Stomach (tissue), 9 donors: ENCODE results near the gene KRTAP9-7. TPM values are rescaled to one million over a fixed set of nuclear protein-coding genes. Genes with fewer than 3 reads are reported as not detected.

Experiments
- DNase-seq, 2 donors: peaks; one replicate each; pipeline versions ENCODE4 v3.0.0 to v3.0.0-alpha.2; 2013 to 2019
- H3K27ac ChIP-seq, 5 donors: fragments of 200-600 bp in 4 of 5; sonication (generic) in 4 of 5; one replicate each; pipeline ENCODE4 v1.5.1; 2013 to 2019; ENCODE audit warnings: mild to moderate bottlenecking in 1 of 5, moderate library complexity in 1 of 5
- H3K27me3 ChIP-seq, 3 donors: fragments of 200-600 bp; sonication (generic); one replicate each; pipeline ENCODE4 v1.5.1; 2017 to 2019; ENCODE audit warnings: mixed run types in 1 of 3
- H3K36me3 ChIP-seq, 4 donors: fragments of 200-600 bp; sonication (generic); 1 replicate in 3 of 4; 2 replicates in 1 of 4; pipeline ENCODE4 v1.5.1; 2016 to 2019
- H3K4me1 ChIP-seq, 4 donors: fragments of 200-600 bp; sonication (generic); one replicate each; pipeline ENCODE4 v1.5.1; 2016 to 2019
- H3K4me3 ChIP-seq, 4 donors: fragments of 200-600 bp; sonication (generic) in 3 of 4; one replicate each; pipeline ENCODE4 v1.5.1; 2016 to 2019; ENCODE audit warnings: mild to moderate bottlenecking in 1 of 4
- H3K9me3 ChIP-seq, 4 donors: fragments of 200-600 bp; sonication (generic); one replicate each; pipeline ENCODE4 v1.5.1; 2016 to 2019
- EP300 ChIP-seq: sonication (generic); formaldehyde crosslinking; IDR thresholded peaks from one replicate; pipeline ENCODE4 v1.6.1; 2017; ENCODE audit warnings: antibody characterized with exemption
- POLR2A ChIP-seq, 4 donors: fragments of 450-650 bp; IDR thresholded peaks; one replicate each; pipeline ENCODE4 v1.6.1; 2016; ENCODE audit warnings: antibody characterized with exemption in 4 of 4, control low read depth in 2 of 4, mild to moderate bottlenecking in 1 of 4, moderate library complexity in 1 of 4
- POLR2AphosphoS5 ChIP-seq, 3 donors: sonication (generic); formaldehyde crosslinking; IDR thresholded peaks; one replicate each; pipeline ENCODE4 v1.6.1; 2016; ENCODE audit warnings: antibody characterized with exemption in 3 of 3
- WGBS, 5 donors: extraction: QIAGEN DNeasy Blood & Tissue Kit in 3 of 5; methylation state at CpG; one replicate each; pipeline versions ENCODE4 v1.1.5 to v1.1.7; 2013 to 2018; 5-methylcytosine and 5-hydroxymethylcytosine counted together
- intact Hi-C: fragments of 100-400 bp; cut with DNase I; formaldehyde crosslinking; loops from one replicate; pipeline ENCODE4 v1.15.1; 2023; ENCODE audit warnings: low total_unique reads
- polyA plus RNA-seq, 3 donors: library from polyadenylated mRNA; stranded (reverse); fragments of 200-250 nt; gene quantifications; one replicate each; pipeline ENCODE4 v1.2.3, GENCODE V29; 2013
- total RNA-seq, 5 donors: library from RNA; depleted of rRNA; stranded (reverse); fragments of >200 nt; gene quantifications; one replicate each; pipeline versions ENCODE4 v1.1.0 to v1.2.3, GENCODE V29; 2014 to 2016
- TF ChIP-seq, protein P1 (sequence below), 7 experiments: fragments of 450-650 bp in 4 of 7; fragments of 200-600 bp in 3 of 7; sonication (generic) in 3 of 7; IDR thresholded peaks; one replicate each; pipeline ENCODE4 v1.5.1; 2016 to 2019; ENCODE audit warnings: antibody characterized with exemption in 7 of 7, control low read depth in 2 of 7, mild to moderate bottlenecking in 1 of 7
- donor health status: healthy with polysubstance abuse.
- donor health status: Bipolar disorder and iron deficiency.
- donor health status: healthy.

KRTAP9-7 gene
- total and polyA plus RNA-seq, 8 donors, result not detected

DNA sequence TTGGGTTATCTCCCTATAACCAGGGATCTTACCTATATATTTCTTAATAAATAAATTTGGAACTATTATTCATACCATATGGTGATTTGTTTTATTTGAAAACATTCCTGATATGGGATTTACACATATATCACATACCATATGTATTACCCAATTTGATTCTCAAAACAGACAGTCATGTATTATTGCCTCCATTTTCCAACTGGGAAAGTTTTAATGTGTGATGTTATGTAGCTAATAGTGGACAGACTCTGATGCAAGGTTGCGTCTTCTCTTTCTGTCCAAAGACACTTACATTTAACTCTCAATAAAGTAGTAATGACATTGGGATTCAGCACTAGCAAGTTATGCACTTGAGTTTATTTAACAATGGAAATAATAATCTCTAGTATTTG is 19.2 kb upstream of the KRTAP9-7 start:
- WGBS, 5 donors, result 87 to 98% (median 91%) methylated on average over 1 of the region's 1 CpG
- TF ChIP-seq POLR2AphosphoS5 (IDR thresholded peaks at IDR 0.05), result no peak
- TF ChIP-seq, protein P1, sequence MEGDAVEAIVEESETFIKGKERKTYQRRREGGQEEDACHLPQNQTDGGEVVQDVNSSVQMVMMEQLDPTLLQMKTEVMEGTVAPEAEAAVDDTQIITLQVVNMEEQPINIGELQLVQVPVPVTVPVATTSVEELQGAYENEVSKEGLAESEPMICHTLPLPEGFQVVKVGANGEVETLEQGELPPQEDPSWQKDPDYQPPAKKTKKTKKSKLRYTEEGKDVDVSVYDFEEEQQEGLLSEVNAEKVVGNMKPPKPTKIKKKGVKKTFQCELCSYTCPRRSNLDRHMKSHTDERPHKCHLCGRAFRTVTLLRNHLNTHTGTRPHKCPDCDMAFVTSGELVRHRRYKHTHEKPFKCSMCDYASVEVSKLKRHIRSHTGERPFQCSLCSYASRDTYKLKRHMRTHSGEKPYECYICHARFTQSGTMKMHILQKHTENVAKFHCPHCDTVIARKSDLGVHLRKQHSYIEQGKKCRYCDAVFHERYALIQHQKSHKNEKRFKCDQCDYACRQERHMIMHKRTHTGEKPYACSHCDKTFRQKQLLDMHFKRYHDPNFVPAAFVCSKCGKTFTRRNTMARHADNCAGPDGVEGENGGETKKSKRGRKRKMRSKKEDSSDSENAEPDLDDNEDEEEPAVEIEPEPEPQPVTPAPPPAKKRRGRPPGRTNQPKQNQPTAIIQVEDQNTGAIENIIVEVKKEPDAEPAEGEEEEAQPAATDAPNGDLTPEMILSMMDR (IDR thresholded peaks at IDR 0.05), result no peak
- no peak for TF ChIP-seq POLR2A (IDR thresholded peaks at IDR 0.05)
- no peak for TF ChIP-seq EP300

DNA sequence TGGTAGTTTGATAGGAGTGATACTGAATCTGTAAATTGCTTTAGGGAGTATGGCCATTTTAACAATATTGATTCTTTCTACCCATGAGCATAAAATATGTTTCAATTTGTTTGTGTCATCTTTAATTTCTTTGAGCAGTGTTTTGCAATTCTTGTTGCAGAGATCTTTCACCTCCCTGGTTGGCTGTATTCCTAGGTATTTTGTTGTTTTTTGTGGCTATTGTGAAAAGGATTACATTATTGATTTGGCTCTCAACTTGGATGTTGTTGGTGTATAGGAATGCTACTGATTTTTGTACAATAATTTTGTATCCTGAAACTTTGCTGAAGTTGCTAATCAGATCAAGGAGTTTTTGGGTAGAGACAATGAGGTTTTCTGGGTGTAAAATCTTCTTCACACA is 17.1 kb upstream of the KRTAP9-7 start:
- Histone ChIP-seq H3K27me3 (peaks cover 0 to 21% (median 0%) of the 10 kb centered on the region in 3 donors), H3K4me1 (no peaks in the 10 kb centered on the region), H3K9me3 (no peaks in the 10 kb centered on the region), H3K4me3 (no peak overlapping the region), H3K36me3 (no peaks in the 10 kb centered on the region), H3K27ac (no peak overlapping the region)
- intact Hi-C loops, result no loop called here
- no peak for DNase-seq
- no peak for TF ChIP-seq EP300
- TF ChIP-seq POLR2AphosphoS5 (IDR thresholded peaks at IDR 0.05), result no peak
- no peak for TF ChIP-seq POLR2A (IDR thresholded peaks at IDR 0.05)
- TF ChIP-seq, protein P1 (IDR thresholded peaks at IDR 0.05), result no peak

More for the DNA sequence above, 19.2 kb upstream of the KRTAP9-7 start:
- H3K36me3 ChIP-seq, result no peaks in the 10 kb centered on the region
- no peak for DNase-seq
- no peaks in the 10 kb centered on the region for H3K9me3 ChIP-seq
- H3K4me3 ChIP-seq, result no peak overlapping the region
- no peak overlapping the region for H3K27ac ChIP-seq
- peaks cover 0 to 21% (median 0%) of the 10 kb centered on the region in 3 donors for H3K27me3 ChIP-seq
- no peaks in the 10 kb centered on the region for H3K4me1 ChIP-seq
- intact Hi-C loops, result no loop called here

DNA sequence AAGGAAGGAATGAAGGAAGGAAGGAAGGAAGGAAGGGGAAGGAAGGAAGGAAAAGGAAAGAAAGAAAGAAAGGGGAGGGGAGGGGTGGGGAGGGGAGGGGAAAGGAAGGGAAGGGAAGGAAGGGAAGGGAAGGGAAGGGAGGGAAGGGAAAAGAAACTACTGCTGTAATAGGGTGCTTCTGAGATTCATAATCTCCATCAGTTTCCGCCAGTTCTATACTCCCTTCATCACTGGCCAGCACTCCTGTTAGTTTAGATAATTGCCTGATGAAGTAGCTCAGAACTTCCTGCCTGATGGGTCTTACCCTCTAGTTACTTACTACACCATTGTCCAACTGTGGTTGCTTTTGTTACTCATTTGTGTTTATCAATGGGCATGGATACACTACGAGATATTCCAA is 12.3 kb upstream of the KRTAP9-7 start:
- 54 to 84% (median 69%) methylated on average over 2 of the region's 2 CpGs for WGBS, 5 donors
- Histone ChIP-seq H3K36me3 (no peaks in the 10 kb centered on the region), H3K9me3 (no peaks in the 10 kb centered on the region), H3K4me3 (no peak overlapping the region), H3K4me1 (no peaks in the 10 kb centered on the region), H3K27ac (no peak overlapping the region), H3K27me3 (peaks cover 0 to 9% (median 0%) of the 10 kb centered on the region in 3 donors)
- no peak for TF ChIP-seq POLR2AphosphoS5 (IDR thresholded peaks at IDR 0.05)
- no peak for TF ChIP-seq EP300
- no peak for TF ChIP-seq POLR2A (IDR thresholded peaks at IDR 0.05)
- TF ChIP-seq, protein P1 (IDR thresholded peaks at IDR 0.05), result no peak
- DNase-seq, result no peak
- intact Hi-C loops, result no loop called here

DNA sequence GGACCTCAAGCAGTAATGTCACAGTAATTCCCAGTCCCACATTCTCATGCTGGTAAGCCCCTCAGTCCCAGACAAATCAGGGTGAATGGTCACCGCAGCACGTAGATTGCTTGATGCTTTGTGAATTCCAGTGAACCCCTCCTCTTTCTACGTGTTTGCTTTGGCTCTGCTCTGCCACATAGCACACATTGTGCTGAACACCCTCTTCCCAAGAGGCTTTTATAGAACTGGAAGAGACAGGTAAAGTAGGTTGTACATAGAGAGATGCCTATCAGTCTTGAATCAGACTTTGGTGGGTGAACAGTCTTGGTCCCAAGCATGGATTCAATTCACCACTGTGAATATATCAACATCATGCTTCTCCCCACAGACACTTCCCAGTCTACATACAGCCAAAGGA is 10.9 kb upstream of the KRTAP9-7 start:
- no peak overlapping the region for H3K27ac ChIP-seq
- TF ChIP-seq POLR2A (IDR thresholded peaks at IDR 0.05) (no peak), EP300 (no peak), POLR2AphosphoS5 (IDR thresholded peaks at IDR 0.05) (no peak)
- TF ChIP-seq, protein P1 (IDR thresholded peaks at IDR 0.05), result no peak
- H3K9me3 ChIP-seq, result no peaks in the 10 kb centered on the region
- no peaks in the 10 kb centered on the region for H3K36me3 ChIP-seq
- no peak for DNase-seq
- H3K4me1 ChIP-seq, result no peaks in the 10 kb centered on the region
- intact Hi-C loops, result no loop called here
- peaks cover 0 to under 1% (median 0%) of the 10 kb centered on the region in 3 donors for H3K27me3 ChIP-seq
- H3K4me3 ChIP-seq, result no peak overlapping the region
- WGBS, 5 donors, result 32 to 63% (median 40%) methylated on average over 3 of the region's 3 CpGs
